ENCODE measurements around the gene JAKMIP1.

DNA sequence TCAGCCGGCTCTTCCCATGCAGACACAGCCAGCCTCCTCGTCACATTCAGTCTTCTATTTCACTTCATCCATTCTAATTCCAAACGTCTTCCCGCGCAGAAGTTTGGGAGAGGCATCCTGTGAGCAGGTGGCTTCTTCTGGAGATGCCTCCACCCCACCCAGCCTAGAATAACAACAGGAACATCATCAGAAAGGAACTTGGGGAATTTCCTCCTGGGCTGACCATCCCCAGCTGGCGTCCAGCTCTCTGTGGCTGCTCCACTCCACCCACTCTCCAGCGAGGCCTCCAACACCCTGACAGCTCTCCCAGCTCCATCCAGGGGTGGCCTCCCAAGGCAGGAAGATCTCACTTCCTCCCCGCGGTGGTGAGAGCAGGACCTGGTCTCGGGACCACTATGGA is 176.6 kb downstream of the JAKMIP1 start:
- no peak for TF ChIP-seq EZH2 (IDR thresholded peaks at IDR 0.05; ENCODE audit: insufficient read depth, poor library complexity, severe bottlenecking)
- TF ChIP-seq EZH2phosphoT487 (IDR thresholded peaks at IDR 0.05; ENCODE audit: insufficient read depth, low read depth): no peak

Measured in GM23248 (cell line).